Hepatocyte (in vitro differentiated cells): Measurements from ENCODE around the gene MUC6. TPM values are rescaled to one million over a fixed set of nuclear protein-coding genes. Genes with fewer than 3 reads are reported as not detected.

ENCODE experiments used
- DNase-seq: peaks from one replicate; pipeline ENCODE4 v3.0.0-alpha.2; 2016; ENCODE audit warnings: low spot score
- H2AFZ ChIP-seq: fragments of 200-600 bp; sonication (generic); 2 replicates; pipeline ENCODE4 v1.6.0; 2016; ENCODE audit warnings: antibody characterized with exemption, mild to moderate bottlenecking
- H3K27ac ChIP-seq: fragments of 200-600 bp; sonication (generic); 2 replicates; pipeline ENCODE4 v1.5.1; 2016; ENCODE audit warnings: mild to moderate bottlenecking
- H3K27me3 ChIP-seq: fragments of 200-600 bp; sonication (generic); 2 replicates; pipeline ENCODE4 v1.6.1; 2016
- H3K36me3 ChIP-seq: fragments of 200-600 bp; sonication (generic); replicated peaks from 2 replicates; pipeline ENCODE4 v1.5.1; 2016; ENCODE audit warnings: low read depth; ENCODE audit not compliant: insufficient read depth
- H3K4me1 ChIP-seq: fragments of 200-600 bp; sonication (generic); 2 replicates; pipeline ENCODE4 v1.5.1; 2016; ENCODE audit warnings: mild to moderate bottlenecking, moderate library complexity; ENCODE audit not compliant: insufficient read depth
- H3K4me2 ChIP-seq: fragments of 200-600 bp; sonication (generic); 2 replicates; pipeline ENCODE4 v1.6.0; 2016
- H3K4me3 ChIP-seq: fragments of 200-600 bp; sonication (generic); 2 replicates; pipeline ENCODE4 v1.5.1; 2016; ENCODE audit warnings: mild to moderate bottlenecking
- H3K79me2 ChIP-seq: fragments of 200-600 bp; sonication (generic); 2 replicates; pipeline ENCODE4 v1.6.0; 2017; ENCODE audit warnings: mild to moderate bottlenecking
- H3K9me2 ChIP-seq: fragments of 200-600 bp; sonication (generic); replicated peaks from 2 replicates; pipeline ENCODE4 v1.6.0; 2017; ENCODE audit warnings: mild to moderate bottlenecking; ENCODE audit not compliant: insufficient read depth
- H3K9me3 ChIP-seq: fragments of 200-600 bp; sonication (generic); 2 replicates; pipeline ENCODE4 v1.5.1; 2016; ENCODE audit warnings: low read depth, mild to moderate bottlenecking
- H4K20me1 ChIP-seq: fragments of 200-600 bp; sonication (generic); 2 replicates; pipeline ENCODE4 v1.6.0; 2016; ENCODE audit warnings: mild to moderate bottlenecking; ENCODE audit not compliant: insufficient read depth, poor library complexity, severe bottlenecking
- CTCF ChIP-seq: fragments of 200-600 bp; sonication (generic); IDR thresholded peaks from 2 replicates; pipeline ENCODE4 v1.5.1; 2016; ENCODE audit warnings: antibody characterized with exemption, mild to moderate bottlenecking; ENCODE audit not compliant: poor library complexity
- EZH2 ChIP-seq: fragments of 200-600 bp; sonication (generic); IDR thresholded peaks from 2 replicates; pipeline ENCODE4 v1.6.1; 2016; ENCODE audit warnings: antibody characterized with exemption, mild to moderate bottlenecking, borderline replicate concordance
- EZH2phosphoT487 ChIP-seq: fragments of 200-600 bp; sonication (generic); IDR thresholded peaks from one replicate; pipeline ENCODE4 v1.6.1; 2018; ENCODE audit warnings: antibody characterized with exemption, mild to moderate bottlenecking, low read depth, moderate library complexity; ENCODE audit not compliant: unreplicated experiment, severe bottlenecking
- WGBS: methylation state at CpG from one replicate; pipeline ENCODE4 v1.1.6; 2016; ENCODE audit warnings: low lambda C conversion rate; ENCODE audit errors: missing lambda C conversion rate; 5-methylcytosine and 5-hydroxymethylcytosine counted together
- polyA plus RNA-seq: library from polyadenylated mRNA; unstranded; fragments of >200 nt; fragmentation: Nextera tagmentation; extraction: Ambion mirVana; gene quantifications from 2 replicates; pipeline ENCODE4 v1.2.1, GENCODE V29; 2016
- total RNA-seq: library from RNA; depleted of rRNA; stranded (reverse); fragments of >200 nt; gene quantifications from 2 replicates; pipeline ENCODE4 v1.2.3, GENCODE V29; 2014

The MUC6 gene
- total and polyA plus RNA-seq, 2 experiments from 2014 or later, result not detected

GRCh38 chr11:971731-972365, 64.7 kb downstream of the MUC6 start:
- TF ChIP-seq EZH2phosphoT487, result no peak
- TF ChIP-seq EZH2, result no peak
- no peak for TF ChIP-seq CTCF
- Histone ChIP-seq H3K36me3 (no peaks in the 10 kb centered on the region), H2AFZ (no peak overlapping the region), H3K27ac (no peak overlapping the region), H3K4me2 (no peak overlapping the region), H3K79me2 (peaks cover 10% of the 10 kb centered on the region), H3K27me3 (no peaks in the 10 kb centered on the region), H3K4me1 (no peaks in the 10 kb centered on the region), H4K20me1 (peaks cover 3% of the 10 kb centered on the region), H3K9me3 (no peaks in the 10 kb centered on the region), H3K9me2 (no peaks in the 10 kb centered on the region), H3K4me3 (no peak overlapping the region)
- no peak for DNase-seq
- WGBS, result 94% methylated on average over 31 of the region's 31 CpGs

- no peak overlapping the region for H3K4me2 ChIP-seq
- WGBS, result 95% methylated on average over 11 of the region's 12 CpGs
- no peak for DNase-seq
- H4K20me1 ChIP-seq, result peaks cover 3% of the 10 kb centered on the region
- H3K4me1 ChIP-seq, result no peaks in the 10 kb centered on the region
- no peaks in the 10 kb centered on the region for H3K9me2 ChIP-seq
- H2AFZ ChIP-seq, result no peak overlapping the region
- TF ChIP-seq CTCF (no peak), EZH2phosphoT487 (no peak), EZH2 (no peak)
- H3K9me3 ChIP-seq, result no peaks in the 10 kb centered on the region
- no peak overlapping the region for H3K27ac ChIP-seq
- H3K79me2 ChIP-seq, result peaks cover 14% of the 10 kb centered on the region
- H3K27me3 ChIP-seq, result no peaks in the 10 kb centered on the region
- no peaks in the 10 kb centered on the region for H3K36me3 ChIP-seq
- H3K4me3 ChIP-seq, result no peak overlapping the region
Observed at GRCh38 chr11:971092-971690, 65.3 kb downstream of the MUC6 start.

- no peak for DNase-seq
- no peaks in the 10 kb centered on the region for H3K36me3 ChIP-seq
- no peak for TF ChIP-seq EZH2
- no peak for TF ChIP-seq CTCF
- TF ChIP-seq EZH2phosphoT487, result no peak
- H3K79me2 ChIP-seq, result peaks cover 19% of the 10 kb centered on the region
- H3K9me3 ChIP-seq, result no peaks in the 10 kb centered on the region
- 90% methylated on average over 26 of the region's 26 CpGs for WGBS
- H2AFZ ChIP-seq, result no peak overlapping the region
- no peak overlapping the region for H3K27ac ChIP-seq
- H3K9me2 ChIP-seq, result no peaks in the 10 kb centered on the region
- no peak overlapping the region for H3K4me2 ChIP-seq
- H3K4me3 ChIP-seq, result no peak overlapping the region
- H4K20me1 ChIP-seq, result peaks cover 3% of the 10 kb centered on the region
- H3K27me3 ChIP-seq, result no peaks in the 10 kb centered on the region
- H3K4me1 ChIP-seq, result no peaks in the 10 kb centered on the region
Observed at GRCh38 chr11:970319-970871, 66.1 kb downstream of the MUC6 start.
